ENCODE results near the gene CUEDC1. TPM values are rescaled to one million over a fixed set of nuclear protein-coding genes. Genes with fewer than 3 reads are reported as not detected.
A peak's percentile ranks its signal among the peaks of the same experiment; 100 is the strongest.

CUEDC1 gene
- total RNA-seq, 4 donors from 2014 or later: 10.2 to 45.4 (median 19.2) TPM

- Histone ChIP-seq H3K4me3 (no peak overlapping the region), H3K4me1 (peaks cover 0 to 7% (median 0%) of the 10 kb centered on the region in 4 donors), H3K27ac (no peak overlapping the region), H3K9me3 (no peaks in the 10 kb centered on the region), H3K36me3 (peaks cover 0 to 17% (median 0%) of the 10 kb centered on the region in 3 donors), H3K27me3 (no peaks in the 10 kb centered on the region)
- TF ChIP-seq CTCF (IDR thresholded peaks at IDR 0.05) (peak in 1 of 6 experiments; percentile 11), POLR2A (IDR thresholded peaks at IDR 0.05) (no peak)
- no peak for DNase-seq
Measured at GRCh38 chr17:57834146-57834741, 121.0 kb downstream of the CUEDC1 start.

- peak; percentile 65 to 89 (median 66) for DNase-seq
- peak overlapping the region in 1 of 4 donors; percentile 44 for H3K27ac ChIP-seq
- TF ChIP-seq CTCF (IDR thresholded peaks at IDR 0.05): peak; percentile 64 to 94 (median 81)
- no peak for TF ChIP-seq POLR2A (IDR thresholded peaks at IDR 0.05)
- no peaks in the 10 kb centered on the region for H3K9me3 ChIP-seq
- H3K4me1 ChIP-seq: peaks cover 0 to 7% (median 0%) of the 10 kb centered on the region in 4 donors
- no peaks in the 10 kb centered on the region for H3K27me3 ChIP-seq
- peaks cover 0 to 8% (median 0%) of the 10 kb centered on the region in 3 donors for H3K36me3 ChIP-seq
- peak overlapping the region; percentile 8 to 46 (median 42) for H3K4me3 ChIP-seq
Measured at GRCh38 chr17:57833179-57833939, 121.9 kb downstream of the CUEDC1 start.

GRCh38 chr17:57832314-57833178, 122.7 kb downstream of the CUEDC1 start:
- Histone ChIP-seq H3K27ac (peak overlapping the region in 1 of 4 donors; percentile 44), H3K9me3 (no peaks in the 10 kb centered on the region), H3K27me3 (no peaks in the 10 kb centered on the region), H3K4me1 (peaks cover 0 to 7% (median 0%) of the 10 kb centered on the region in 4 donors), H3K4me3 (peak overlapping the region; percentile 8 to 46 (median 42)), H3K36me3 (peaks cover 0 to 4% (median 0%) of the 10 kb centered on the region in 3 donors)
- TF ChIP-seq CTCF (IDR thresholded peaks at IDR 0.05): no peak
- TF ChIP-seq POLR2A (IDR thresholded peaks at IDR 0.05): no peak
- no peak for DNase-seq

GRCh38 chr17:57830880-57831279, 124.3 kb downstream of the CUEDC1 start:
- DNase-seq: no peak
- Histone ChIP-seq H3K9me3 (no peaks in the 10 kb centered on the region), H3K4me1 (peaks cover 0 to 7% (median 0%) of the 10 kb centered on the region in 4 donors), H3K27ac (no peak overlapping the region), H3K4me3 (no peak overlapping the region), H3K36me3 (no peaks in the 10 kb centered on the region), H3K27me3 (no peaks in the 10 kb centered on the region)
- no peak for TF ChIP-seq CTCF (IDR thresholded peaks at IDR 0.05)
